Measurements from ENCODE around the gene FAM72B.
"Not testable (repeated sequence)": the region's sequence is repeated elsewhere in the genome, so short reads cannot be mapped to it uniquely, and the experiment has no call there.

- TF ChIP-seq, protein P1, sequence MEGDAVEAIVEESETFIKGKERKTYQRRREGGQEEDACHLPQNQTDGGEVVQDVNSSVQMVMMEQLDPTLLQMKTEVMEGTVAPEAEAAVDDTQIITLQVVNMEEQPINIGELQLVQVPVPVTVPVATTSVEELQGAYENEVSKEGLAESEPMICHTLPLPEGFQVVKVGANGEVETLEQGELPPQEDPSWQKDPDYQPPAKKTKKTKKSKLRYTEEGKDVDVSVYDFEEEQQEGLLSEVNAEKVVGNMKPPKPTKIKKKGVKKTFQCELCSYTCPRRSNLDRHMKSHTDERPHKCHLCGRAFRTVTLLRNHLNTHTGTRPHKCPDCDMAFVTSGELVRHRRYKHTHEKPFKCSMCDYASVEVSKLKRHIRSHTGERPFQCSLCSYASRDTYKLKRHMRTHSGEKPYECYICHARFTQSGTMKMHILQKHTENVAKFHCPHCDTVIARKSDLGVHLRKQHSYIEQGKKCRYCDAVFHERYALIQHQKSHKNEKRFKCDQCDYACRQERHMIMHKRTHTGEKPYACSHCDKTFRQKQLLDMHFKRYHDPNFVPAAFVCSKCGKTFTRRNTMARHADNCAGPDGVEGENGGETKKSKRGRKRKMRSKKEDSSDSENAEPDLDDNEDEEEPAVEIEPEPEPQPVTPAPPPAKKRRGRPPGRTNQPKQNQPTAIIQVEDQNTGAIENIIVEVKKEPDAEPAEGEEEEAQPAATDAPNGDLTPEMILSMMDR (conservative IDR thresholded peaks at IDR 0.05; ENCODE audit: low read length), result not testable (repeated sequence)
- TF ChIP-seq EZH2phosphoT487 (IDR thresholded peaks at IDR 0.05; ENCODE audit: borderline replicate concordance), result not testable (repeated sequence)
Observed at GRCh38 chr1:121152788-121153187, 31.4 kb downstream of the FAM72B start.
